Activated CD8-positive, alpha-beta memory T cell treated with anti-CD3 and anti-CD28 coated beads, Interleukin-2, amount 50 U/mL, for 24 hours (primary cell): ENCODE results near the gene LEF1.

ENCODE experiments used
- DNase-seq: peaks from one replicate; pipeline ENCODE4 v3.0.0-alpha.2; 2020; ENCODE audit errors: extremely low read depth

Gene LEF1

DNA sequence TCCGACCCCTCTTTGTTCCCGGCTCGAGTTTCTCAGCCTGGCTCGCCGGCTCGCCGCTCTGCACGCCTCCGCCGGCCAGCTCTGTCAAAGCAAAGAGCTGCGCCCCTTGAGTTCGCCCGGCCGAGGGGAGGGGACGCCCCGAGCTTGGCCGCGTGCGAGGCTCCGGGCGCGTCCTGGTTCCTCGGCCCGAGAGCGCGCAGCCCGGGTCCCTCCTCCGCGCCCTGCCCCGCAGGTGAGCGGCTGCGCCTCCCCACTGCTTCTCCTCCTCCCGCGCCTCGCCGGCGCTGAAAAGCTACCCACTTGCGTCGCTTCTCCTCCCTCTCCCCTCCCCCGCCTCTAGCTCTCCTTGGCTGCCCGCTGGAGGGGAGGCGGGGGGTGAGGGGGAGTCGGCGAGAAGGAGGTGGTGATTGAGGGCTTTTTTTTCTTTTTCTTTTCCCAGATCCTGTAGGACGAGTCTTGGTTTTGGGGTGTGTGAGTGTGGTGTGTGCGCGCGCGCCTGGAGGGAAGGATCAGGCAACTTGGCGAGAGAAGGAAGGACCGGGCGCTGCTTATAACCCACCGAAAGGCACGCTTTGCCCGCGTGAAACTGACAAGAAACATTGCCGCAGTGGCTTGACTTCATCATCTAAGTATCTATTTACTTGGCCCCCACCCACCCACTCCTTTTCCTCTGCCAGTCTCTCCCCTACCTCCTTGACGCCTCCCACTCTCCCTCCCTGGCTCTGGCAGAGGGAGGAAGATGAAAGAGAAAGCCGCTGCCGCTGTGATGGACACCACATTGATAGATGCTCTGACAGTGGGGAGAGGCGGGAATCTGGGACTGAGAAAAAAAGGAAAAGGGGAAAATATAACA lies at the start of gene LEF1:
Gene LEF1 (minus strand): TSS at position 262 of the 853 bp plus-strand sequence. CDS start 1,165 bp downstream, outside the sequence.
- no peak for DNase-seq

DNA sequence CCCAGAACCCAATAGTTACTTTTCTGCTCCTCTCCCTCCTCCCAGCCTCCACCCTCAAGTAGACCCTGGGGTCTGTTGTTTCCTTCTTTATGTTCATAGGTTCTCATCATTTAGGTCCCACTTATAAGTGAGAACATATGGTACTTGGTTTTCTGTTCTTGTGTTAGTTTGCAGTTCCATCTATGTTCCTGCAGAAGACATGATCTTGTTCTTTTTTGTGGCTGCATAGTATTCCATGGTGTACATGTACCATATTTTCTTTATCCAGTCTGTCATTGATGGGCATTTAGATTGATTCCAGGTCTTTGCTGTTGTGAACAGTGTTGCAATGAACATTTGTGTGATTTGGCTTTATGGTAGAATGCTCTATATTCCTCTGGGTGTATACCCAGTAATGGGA lies 47.8 kb upstream of the LEF1 start:
- no peak for DNase-seq

DNA sequence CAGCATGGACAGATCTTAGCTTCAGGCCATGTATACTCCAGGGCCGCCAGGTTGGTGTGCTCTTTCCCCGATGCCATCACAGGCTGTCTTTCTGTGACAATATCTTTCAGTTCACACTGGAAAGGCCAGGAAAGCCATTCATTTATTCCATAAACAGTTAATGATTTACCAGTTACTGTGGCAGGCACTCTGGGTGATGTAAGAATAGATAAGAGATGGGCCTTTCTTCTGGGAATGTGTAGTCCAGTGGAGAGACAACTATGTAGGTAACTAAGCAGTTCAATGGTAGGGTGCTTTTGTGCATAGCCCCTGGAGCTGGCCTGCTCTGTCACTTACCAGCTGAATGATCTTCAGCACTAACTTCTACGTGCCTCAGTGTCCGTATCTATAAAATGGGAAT lies 46.3 kb upstream of the LEF1 start:
- DNase-seq: no peak

DNA sequence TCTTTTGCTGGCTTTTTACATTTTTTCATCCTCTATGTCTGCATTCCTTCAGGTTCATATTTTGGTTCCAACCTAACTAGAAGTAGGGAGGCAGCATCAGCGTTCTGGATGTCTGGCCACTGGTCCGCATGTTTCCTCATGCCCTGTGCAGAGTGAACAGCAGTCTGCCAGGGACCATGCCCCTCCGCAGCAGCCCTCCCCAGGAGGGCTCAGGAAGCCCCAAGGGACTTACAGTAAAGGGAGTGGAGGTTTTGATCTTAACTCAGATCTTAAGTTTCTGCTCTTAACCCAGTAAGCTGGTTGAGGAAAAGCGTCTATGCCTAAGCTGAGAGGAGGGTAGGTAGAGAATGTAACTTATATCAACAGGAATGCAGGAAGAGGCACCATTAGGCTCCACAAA lies 45.0 kb upstream of the LEF1 start:
- no peak for DNase-seq

DNA sequence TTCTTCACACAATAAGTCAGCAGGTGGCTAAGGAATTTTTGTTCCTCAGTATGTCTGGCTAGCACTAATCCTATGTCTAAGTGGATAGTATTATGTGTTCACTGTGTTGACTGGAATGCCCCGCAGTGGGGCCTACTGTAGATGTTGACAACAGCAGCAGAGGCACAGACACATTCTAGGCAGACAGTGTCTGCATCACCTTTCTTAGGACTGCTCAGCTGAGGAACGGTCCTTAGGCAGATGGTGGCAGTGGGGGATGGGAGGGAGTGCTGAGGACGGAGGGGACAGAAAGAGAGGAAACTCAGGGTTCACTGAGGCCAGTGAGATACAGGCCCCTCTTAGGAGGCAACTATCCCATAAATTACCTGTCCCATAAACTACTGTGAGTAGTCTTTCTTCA lies 44.6 kb upstream of the LEF1 start:
- no peak for DNase-seq

DNA sequence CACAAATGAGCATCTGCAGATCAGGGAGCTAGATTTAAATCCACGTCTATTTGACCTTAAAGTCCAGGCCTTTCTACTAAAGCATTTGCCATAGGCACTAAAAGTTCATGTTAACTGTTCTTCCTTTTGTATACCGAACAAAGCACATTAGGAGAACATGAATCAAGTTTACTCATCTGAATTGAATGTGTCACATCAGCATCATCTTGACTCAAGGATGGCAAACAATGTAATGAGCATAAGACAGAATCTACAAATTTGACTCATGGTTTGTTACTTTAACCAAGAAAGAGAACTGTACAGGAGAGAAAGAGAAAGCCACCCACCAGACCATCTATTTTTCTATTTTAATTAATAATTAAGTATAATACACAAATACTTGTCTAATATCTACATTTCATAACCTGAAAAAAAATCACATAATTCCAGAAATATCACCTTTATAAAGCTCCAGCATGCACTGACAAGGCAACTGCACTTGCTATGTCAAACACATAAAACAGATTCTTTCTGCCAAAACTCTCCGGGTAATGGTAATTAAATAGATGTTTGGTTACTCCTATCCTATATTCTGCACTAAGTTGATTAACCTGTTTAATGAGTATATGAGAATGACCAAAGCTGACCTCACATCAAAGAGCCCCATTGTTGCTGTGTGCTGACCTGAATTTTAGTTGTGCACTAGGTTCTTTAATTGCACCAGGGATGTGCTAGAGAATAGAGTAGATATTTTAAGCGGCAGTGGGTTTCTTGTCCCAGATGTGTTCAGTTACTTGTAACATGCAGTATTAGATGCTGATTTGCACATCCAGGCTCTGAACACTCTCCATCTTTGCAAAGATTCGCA lies 42.5 kb upstream of the LEF1 start:
- DNase-seq: no peak

DNA sequence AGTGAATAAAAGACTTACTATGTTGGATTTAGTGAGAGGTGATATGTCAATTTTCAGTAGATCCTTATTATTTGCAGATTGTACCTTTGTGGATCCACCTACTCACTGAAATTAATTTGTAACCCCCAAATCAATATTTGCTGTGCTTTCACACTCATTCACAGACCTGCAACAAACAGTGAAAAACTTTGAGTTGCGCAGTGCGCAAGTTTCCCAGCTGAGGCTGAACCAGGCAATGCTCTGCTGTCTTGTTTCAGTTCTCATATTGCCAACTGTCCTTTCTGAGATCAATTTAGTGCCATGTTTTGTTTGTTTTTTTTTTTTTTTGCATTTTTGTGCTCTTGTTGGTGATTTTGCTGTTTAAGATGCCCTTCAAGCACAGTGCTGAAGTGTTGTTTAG lies 40.8 kb upstream of the LEF1 start:
- no peak for DNase-seq

DNA sequence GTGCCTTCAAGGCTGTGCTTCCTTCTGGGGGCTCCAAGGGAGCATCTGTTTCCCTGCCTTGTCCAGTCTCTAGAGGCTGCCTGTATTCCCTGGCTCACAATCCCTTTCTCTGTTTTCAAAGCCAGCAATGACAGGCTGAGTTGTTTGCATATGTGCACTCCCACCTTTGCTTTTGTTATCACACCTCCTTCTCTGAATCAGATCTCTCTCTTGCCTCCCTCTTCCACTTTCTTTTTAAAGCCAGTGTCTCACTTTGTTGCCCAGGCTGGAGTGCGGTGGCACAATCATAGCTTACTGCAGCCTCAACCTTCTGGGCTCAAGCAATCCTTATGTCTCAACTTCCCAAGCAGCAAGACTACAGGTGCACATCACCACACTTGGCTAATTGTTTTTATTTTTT lies 37.1 kb upstream of the LEF1 start:
- DNase-seq: no peak

DNA sequence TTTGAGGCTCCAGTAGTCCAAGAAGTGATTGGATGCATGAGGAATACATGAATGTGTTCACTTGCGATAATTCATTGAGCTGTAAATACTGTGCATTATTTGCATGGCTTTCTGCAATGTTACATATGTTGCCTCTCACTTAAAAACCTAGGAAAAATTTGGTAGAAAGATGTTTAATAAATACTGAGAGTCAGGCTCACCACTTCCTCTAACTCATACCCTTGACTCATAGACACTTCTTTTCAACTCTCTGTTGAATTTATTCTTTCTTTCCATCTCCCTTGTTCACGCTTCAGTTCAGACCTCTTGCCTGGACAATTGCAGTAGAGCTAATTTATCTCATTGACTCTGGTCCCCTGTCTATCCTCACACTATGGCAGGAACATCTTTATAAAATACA lies 35.8 kb upstream of the LEF1 start:
- no peak for DNase-seq

DNA sequence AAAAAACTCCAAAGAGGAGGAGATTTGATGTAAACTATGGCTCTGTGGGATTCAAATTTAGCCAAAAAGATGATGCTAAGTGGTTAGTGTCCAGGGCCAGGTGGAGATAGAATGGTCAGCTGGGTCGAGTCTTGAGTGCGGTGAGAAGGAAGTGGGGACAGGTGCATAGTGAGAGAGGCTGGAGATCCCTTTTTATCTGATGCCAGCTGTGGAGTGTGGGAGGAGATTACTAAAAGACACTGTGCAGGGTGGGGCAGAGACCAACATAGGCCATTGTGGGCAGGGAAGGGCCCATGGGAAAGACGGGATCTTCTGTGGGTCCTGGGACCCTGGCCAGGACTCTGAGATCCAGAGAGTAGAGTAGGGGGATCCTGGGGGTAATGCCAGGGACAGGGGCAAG lies 34.6 kb upstream of the LEF1 start:
- no peak for DNase-seq

DNA sequence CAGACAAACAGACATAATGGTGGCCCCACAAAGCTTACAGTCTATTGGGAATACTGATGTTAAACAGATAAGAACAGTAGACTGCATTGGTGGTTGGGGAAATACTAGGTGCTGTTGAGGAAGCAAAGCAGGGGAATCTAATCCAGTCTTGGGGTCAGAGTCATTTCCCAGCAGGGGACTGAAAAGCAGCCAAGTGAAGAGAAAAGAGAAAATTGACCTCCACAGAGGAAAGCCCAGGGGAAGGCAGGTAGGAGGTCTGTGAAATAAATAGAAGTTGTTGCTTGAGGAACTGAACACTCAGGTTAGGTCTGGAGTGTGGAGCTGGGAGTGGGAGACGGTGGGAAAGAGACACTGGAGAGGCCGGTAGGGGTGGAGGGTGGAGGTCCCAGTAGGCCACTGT lies 33.0 kb upstream of the LEF1 start:
- no peak for DNase-seq

DNA sequence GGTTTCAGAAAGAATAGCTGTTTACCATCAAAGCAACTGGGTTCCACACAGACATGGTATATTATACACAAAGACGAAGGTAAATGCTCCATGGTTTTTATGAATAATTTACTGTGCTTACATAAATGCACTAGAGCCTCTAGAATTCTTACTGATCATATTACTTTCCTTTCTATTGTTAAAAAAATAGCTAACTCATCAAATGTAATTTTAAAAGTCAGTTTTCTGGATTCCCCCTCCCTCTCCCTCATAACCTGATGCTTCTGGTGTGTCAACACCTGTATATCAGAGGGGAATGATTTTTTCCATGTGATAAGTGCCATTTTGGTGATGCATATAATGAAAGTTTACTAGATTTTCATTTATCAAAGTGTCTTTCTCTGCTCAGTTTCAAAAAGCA lies 31.1 kb upstream of the LEF1 start:
- DNase-seq: no peak

DNA sequence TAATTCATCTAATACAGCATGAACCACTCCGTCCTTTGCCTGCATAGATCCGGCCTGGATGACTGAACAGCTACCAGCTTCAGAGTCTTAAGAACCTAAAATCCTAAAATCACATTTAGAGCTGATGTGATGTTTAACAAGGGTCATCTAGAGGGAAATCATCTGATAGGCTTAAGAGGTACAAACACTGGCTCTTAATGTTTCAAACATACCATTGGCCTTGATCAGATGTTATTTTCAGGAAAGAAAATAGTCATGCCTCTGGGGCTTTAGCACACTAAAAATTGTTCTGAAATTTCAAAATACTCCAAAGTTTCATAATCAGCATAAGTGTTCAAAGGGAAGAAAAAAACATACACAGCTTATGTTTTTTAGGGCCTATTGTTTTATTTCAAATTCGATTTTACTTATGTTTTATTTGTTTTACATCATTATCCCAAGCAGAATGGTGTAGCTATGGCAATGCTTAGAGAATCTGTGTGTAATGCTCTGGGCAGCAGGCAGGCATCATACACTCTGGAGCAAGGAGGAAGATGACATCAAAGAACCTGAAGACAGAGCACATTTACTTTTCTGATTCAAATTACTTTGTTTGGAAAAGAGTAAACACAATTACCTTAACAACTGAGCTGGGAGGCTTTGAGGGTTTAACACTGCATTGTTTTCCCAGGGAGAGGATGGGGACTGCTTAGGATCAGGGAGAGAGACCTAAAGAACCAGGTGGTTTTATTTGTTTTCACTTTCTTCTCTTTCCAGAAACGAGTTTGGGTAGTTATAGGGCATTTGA lies 25.3 kb upstream of the LEF1 start:
- DNase-seq: no peak

DNA sequence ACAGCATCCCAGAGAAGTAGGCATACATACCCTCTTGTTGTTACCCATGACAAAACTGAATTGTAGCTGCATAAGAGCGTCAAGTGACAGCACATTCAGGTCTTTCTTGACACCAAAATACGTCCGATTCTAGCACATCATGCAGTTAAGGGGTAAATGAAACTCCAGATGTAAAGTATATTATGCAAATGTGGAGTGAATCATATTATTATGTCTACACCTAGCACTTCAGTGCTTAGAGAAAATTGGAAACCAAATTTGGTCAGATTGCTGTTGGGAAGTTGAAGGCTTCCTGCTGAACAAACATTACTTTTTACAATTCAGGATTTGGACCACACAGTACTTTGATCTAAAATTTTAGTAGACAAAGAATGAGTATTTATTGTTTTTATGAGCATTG lies 24.2 kb upstream of the LEF1 start:
- DNase-seq: no peak

DNA sequence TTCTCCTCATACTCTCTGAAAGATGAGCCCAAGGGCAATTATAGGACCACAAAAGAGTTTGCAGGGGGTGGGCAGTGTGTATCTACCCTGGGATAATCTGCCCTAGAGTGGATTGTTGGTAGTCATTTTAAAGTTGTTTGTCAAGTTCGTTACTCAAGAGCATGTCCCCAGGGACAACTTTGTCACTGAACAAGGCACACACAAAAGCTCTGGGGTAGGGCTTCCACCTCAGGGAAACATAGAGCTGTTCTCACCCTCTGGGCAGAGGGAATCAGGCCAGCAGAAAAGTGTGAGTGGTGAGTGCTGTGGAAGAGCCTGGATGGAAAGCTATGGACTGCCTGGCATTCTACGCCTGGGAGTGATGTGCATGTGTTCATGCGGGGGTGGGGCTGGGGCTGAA lies 23.3 kb upstream of the LEF1 start:
- no peak for DNase-seq

DNA sequence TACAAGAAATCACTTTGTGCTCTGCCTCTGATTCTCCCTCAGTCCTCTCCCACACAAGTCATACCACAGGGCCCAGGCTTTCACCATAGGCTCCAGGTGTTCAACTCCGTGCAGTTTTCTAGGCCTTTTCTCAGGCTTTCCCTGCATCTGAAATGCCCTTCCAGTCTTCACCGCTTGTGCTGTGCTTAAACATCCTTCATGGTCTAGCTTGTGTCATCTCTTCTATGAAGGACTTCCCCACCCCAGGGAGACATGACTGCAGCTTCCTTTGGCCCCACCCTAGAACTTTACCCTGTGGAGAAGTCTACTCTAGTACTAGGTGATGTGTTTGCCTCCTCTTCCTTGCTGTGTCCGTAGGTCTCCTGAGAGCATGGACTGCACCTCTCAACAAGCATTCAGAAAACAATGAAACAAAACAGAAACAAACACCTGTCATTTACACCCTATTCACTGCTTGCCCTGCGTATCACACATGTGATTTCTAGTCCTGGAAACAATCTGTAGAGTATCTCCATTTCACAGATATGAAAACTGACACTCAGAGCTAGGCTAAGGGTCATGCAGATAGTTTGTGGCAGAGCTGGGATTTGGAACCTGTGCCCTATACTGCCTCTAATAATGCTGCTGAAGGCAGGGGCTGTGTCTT lies 22.7 kb upstream of the LEF1 start:
- no peak for DNase-seq

DNA sequence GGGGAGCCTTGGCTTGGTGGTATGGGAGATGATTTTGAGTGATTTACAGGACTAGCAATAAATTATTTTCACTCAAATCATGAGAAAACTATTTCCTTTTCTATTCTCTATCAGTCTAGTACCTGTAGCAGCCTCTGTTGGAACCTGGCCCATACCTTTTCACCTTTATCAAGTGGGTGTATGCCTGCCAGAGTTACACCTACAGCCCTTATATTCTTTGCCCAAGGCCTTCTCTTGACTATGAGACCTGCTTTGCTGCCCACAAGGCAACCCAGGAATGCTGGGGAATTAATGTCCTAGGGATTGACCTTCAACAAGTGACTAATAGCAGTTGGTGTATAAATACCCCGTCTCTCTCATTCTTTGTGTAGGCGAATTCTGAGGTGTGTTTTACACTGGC lies 20.0 kb upstream of the LEF1 start:
- no peak for DNase-seq

DNA sequence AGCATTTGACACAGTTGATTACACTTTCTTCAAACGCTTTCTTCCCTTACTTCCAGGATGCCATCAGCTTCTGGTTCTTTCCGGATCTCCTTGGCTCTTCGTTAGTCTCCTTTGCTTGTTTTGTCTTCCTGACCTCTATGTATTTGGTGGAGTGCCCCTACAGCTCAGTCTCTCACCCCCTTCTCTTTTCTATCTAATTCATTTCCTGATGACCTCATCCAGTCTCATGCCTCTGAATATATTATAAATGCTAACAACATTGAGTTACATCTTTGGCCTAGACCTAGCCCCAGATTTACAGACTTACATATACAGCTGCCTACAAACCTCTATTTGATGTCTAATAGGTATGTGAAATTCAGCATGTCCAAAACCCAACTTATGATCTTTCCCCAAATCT lies 16.5 kb upstream of the LEF1 start:
- no peak for DNase-seq

DNA sequence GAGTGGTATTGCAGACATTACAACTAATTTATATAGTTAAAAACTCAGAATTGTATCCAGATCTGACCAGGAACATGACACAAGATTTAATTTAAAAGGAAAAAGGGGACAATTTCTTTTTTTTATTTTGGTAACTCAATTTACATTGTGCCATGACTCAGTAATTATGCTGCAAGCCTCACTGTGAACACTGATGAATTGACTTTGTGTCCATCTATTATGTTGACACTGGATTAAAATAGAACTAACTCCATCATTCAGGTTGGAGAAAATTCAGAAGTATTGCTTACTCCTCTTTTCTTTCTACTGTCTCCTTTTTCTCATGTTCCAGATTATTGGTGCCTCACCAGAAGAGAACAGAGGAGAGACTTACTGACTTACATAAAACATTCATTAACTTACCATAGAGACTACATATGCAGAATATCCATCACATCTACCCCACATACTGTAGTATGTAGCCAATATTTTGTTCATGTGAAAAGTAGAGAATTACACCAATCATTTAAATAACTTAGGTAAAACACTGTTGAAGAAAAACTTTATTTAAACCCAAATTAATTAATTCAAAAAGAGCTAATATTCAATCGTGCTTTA lies 15.8 kb upstream of the LEF1 start:
- no peak for DNase-seq

DNA sequence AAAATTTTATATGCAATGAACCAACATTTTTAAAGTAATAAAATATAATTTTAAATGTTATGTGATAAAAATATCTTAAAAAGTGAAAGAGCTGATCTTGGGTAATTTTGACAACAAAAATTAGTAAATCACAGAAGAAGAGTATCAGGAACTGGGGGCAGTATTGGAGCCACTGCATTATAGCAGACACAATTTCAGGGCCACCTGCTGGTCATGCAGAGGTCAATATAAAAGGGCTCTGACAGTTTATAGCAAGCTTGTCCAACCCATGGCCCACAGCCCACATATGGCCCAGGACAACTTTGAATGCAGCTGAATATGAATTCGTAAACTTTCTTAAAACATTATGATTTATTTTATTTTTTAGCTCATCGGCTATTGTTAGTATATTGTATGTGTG lies 13.0 kb upstream of the LEF1 start:
- no peak for DNase-seq

DNA sequence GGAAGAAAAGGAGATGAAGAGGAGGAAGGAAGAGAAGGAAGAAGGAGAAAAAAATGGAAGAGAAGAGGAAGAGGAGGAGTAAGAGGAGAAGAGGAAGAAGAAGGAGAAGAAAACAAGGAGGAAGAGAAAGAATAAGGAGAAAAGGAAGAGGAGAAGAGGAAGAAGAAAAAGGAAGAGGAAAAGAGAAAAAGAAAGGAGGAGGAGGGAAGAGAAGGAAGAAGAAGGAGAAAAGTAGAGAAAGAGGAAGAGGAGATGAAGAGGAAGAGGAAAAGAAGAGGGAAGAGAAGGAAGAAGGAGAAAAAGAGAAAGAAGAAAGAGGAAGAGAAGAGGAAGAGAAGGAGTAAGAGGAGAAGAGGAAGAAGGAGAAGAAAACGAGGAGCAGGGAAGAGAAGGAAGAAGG lies 11.8 kb upstream of the LEF1 start:
- no peak for DNase-seq
